ENCODE results near the gene CCDC69. TPM values are rescaled to one million over a fixed set of nuclear protein-coding genes. Genes with fewer than 3 reads are reported as not detected.
"Not testable (repeated sequence)": the region's sequence is repeated elsewhere in the genome, so short reads cannot be mapped to it uniquely, and the experiment has no call there.

CCDC69 gene
- total RNA-seq, 1 donor from 2014 or later = 79.0 TPM

DNA sequence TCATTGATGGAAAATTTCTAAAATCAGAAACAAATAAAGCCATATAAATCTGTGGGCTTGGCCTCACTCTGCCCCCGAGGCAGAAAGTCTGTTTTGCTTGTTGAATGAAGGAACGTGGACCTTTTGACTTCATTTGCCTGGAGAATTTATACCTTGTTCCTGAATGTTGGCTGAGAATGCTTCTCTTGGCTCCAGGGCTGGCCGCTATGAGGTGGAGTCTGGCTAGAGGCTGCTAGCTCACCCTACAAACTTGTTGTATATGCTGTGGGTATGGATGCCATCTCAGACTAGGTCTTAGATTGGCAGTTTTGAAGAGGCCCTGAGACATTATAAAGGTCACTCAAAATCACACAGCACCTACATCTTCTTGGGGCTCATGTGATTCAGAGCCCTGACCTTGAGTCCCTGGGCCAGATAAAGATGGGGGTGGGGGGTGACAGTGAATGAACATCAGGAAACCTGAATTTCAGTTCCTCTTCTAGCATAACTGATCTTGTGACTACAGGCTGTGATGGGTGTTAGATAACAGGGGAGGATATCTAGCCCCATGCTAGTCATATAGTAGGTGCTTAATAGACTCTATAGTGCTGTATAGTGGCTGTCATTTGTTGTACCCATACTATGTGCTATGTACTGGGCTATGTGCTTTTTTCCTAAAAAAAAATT lies 31.9 kb upstream of the CCDC69 start:
- H3K4me3 ChIP-seq = no peak overlapping the region
- no peak for TF ChIP-seq CTCF (IDR thresholded peaks at IDR 0.05)
- DNase-seq = no peak
- ATAC-seq = no peak
- H3K4me1 ChIP-seq = peaks cover 50% of the 10 kb centered on the region
- intact Hi-C loops (cut with DNase I) = no loop called here
- H3K27me3 ChIP-seq (ENCODE audit: low read depth) = no peaks in the 10 kb centered on the region
- peaks cover 11% of the 10 kb centered on the region for H3K36me3 ChIP-seq
- no peaks in the 10 kb centered on the region for H3K9me3 ChIP-seq
- H3K27ac ChIP-seq = no peak overlapping the region

- ATAC-seq; H3K9me3 ChIP-seq; H3K27ac ChIP-seq; H3K27me3 ChIP-seq (ENCODE audit: low read depth); H3K36me3 ChIP-seq; intact Hi-C loops (cut with DNase I); H3K4me3 ChIP-seq; DNase-seq: not testable (repeated sequence)
- peaks cover 50% of the 10 kb centered on the region for H3K4me1 ChIP-seq
Observed at GRCh38 chr5:151254990-151255389, 31.1 kb upstream of the CCDC69 start.

DNA sequence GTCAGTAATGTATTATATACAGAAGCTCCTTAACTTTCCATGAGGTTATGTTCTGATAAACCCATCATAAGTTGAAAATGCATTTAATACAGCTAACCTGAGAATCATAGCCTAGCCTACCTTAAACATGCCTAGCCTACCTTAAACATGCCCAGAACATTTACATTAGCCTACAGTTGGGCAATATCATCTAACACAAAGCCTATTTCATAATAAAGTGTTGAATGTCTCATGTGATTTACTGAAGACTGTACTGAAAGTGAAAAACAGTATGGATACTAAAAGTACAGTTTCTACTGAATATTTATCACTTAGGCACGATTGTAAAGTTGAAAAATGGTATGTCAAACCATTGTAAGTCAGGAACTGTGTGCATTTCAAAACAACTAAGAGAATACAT lies 30.7 kb upstream of the CCDC69 start:
- no peak for DNase-seq
- H3K36me3 ChIP-seq = no peaks in the 10 kb centered on the region
- H3K9me3 ChIP-seq = no peaks in the 10 kb centered on the region
- no peak for TF ChIP-seq CTCF (IDR thresholded peaks at IDR 0.05)
- H3K4me3 ChIP-seq = peak overlapping the region; percentile 76
- ATAC-seq = no peak
- peaks cover 50% of the 10 kb centered on the region for H3K4me1 ChIP-seq
- no peak overlapping the region for H3K27ac ChIP-seq
- intact Hi-C loops (cut with DNase I) = no loop called here
- no peaks in the 10 kb centered on the region for H3K27me3 ChIP-seq (ENCODE audit: low read depth)

DNA sequence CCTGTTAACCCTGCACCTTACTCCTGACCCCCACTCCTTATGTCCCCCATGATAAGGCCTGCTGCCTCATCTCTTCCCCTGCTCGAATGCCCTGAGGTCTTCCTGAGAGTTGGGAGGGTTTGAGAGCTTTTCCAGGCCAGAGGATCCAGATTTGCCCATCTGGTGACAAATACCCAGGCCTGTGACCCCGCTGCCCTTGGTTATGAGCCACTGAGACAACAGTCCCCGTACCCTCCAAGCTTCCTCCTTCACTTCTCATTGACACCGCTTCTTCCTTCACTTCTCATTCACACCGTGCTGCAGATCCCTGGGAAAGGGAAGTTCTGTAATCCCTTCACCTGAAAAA lies 29.7 kb upstream of the CCDC69 start:
- Histone ChIP-seq H3K4me1 (peaks cover 50% of the 10 kb centered on the region), H3K36me3 (no peaks in the 10 kb centered on the region), H3K9me3 (no peaks in the 10 kb centered on the region), H3K27me3 (ENCODE audit: low read depth) (no peaks in the 10 kb centered on the region), H3K27ac (peak overlapping the region; percentile 80), H3K4me3 (peak overlapping the region; percentile 76)
- intact Hi-C loops (cut with DNase I) = no loop called here
- no peak for TF ChIP-seq CTCF (IDR thresholded peaks at IDR 0.05)
- DNase-seq (no peak), ATAC-seq (no peak)

DNA sequence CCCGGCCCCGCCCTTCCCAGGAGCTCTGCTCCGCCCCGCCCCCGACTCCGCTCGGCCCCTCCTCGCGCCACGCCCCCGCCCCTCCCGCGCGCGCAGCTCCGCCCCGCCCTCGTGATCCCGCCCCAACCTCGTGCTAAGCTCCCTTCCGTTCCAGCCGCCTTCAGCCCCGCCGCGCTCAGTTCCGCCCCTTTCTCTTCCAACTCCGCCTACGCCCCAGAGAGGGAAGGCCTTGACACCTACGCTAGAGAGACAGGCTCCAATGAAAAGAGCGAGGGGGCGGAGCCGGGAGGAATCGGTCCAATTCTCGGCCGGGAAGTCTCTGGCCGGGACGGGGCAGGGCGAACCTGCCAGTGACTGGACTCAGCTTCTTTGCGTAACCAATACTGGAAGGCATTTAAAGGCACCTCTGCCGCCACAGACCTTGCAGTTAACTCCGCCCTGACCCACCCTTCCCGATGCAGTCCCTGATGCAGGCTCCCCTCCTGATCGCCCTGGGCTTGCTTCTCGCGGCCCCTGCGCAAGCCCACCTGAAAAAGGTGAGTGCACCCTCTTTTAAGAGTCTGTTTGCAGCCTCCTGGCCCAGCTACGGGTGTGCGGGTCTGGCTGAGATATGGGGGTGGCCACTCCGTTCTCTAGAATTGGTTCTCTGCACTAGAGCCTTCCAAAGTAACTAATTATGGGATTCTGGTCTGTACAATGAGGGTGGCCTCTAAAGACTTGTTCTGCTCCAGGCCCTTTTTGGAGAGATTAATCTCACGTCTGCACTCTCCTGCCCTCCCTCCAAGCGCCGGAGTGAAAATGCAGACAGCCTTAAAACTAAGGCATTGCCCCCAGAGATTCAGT lies 29.1 kb upstream of the CCDC69 start, which contains the start of gene GM2A:
Gene GM2A, plus strand, starts transcription at position 424 of the 843 bp plus-strand sequence. Its CDS starts 32 bp downstream, at position 456.
- intact Hi-C loops (cut with DNase I) = no loop called here
- ATAC-seq = peak; percentile 98
- H3K4me1 ChIP-seq = peaks cover 46% of the 10 kb centered on the region

More for the DNA sequence above, 29.1 kb upstream of the CCDC69 start, which contains the start of gene GM2A:
- H3K27ac ChIP-seq = peak within 1 kb of the TSS; percentile 80
- peak; percentile 100 for DNase-seq
- peak within 1 kb of the TSS; percentile 76 for H3K4me3 ChIP-seq
- TF ChIP-seq CTCF (IDR thresholded peaks at IDR 0.05) = no peak
- H3K36me3 ChIP-seq = no peaks in the 10 kb centered on the region
- no peaks in the 10 kb centered on the region for H3K9me3 ChIP-seq
- no peaks in the 10 kb centered on the region for H3K27me3 ChIP-seq (ENCODE audit: low read depth)
